Activated T-cell treated with anti-CD3 and anti-CD28 coated beads for 1 hour (primary cell): ENCODE results near the gene FXYD7.
"Not testable (repeated sequence)": the region's sequence is repeated elsewhere in the genome, so short reads cannot be mapped to it uniquely, and the experiment has no call there.

Experiments
- DNase-seq: peaks from one replicate; pipeline ENCODE4 v3.0.0-alpha.2; 2020; ENCODE audit warnings: low read depth

Gene FXYD7

GRCh38 chr19:35143231-35143715, at the start of gene FXYD7:
FXYD7 (plus strand) TSS chr19:35143255; CDS start chr19:35143334, 79 bp downstream.
- no peak for DNase-seq

GRCh38 chr19:35093430-35093829, 49.6 kb upstream of the FXYD7 start:
- no peak for DNase-seq

GRCh38 chr19:35093941-35094647, 49.0 kb upstream of the FXYD7 start:
- no peak for DNase-seq

- no peak for DNase-seq
Observed at GRCh38 chr19:35094656-35095055, 48.4 kb upstream of the FXYD7 start.

- DNase-seq: no peak
Observed at GRCh38 chr19:35095667-35096368, 47.2 kb upstream of the FXYD7 start.

- DNase-seq: no peak
Observed at GRCh38 chr19:35098413-35099049, 44.5 kb upstream of the FXYD7 start.

- DNase-seq: no peak
Observed at GRCh38 chr19:35099155-35099896, 43.7 kb upstream of the FXYD7 start.

- no peak for DNase-seq
Observed at GRCh38 chr19:35099897-35100275, 43.2 kb upstream of the FXYD7 start.

GRCh38 chr19:35100588-35101533, 42.2 kb upstream of the FXYD7 start:
- DNase-seq: no peak

GRCh38 chr19:35101949-35102348, 41.1 kb upstream of the FXYD7 start:
- DNase-seq: not testable (repeated sequence)

- not testable (repeated sequence) for DNase-seq
Observed at GRCh38 chr19:35103614-35104013, 39.4 kb upstream of the FXYD7 start.

- no peak for DNase-seq
Observed at GRCh38 chr19:35104361-35104760, 38.7 kb upstream of the FXYD7 start.

- DNase-seq: no peak
Observed at GRCh38 chr19:35105047-35105410, 38.0 kb upstream of the FXYD7 start.

- DNase-seq: no peak
Observed at GRCh38 chr19:35105411-35106290, 37.4 kb upstream of the FXYD7 start.

- no peak for DNase-seq
Observed at GRCh38 chr19:35106291-35106583, 36.8 kb upstream of the FXYD7 start.

- no peak for DNase-seq
Observed at GRCh38 chr19:35106898-35107541, 36.0 kb upstream of the FXYD7 start.

- DNase-seq: no peak
Observed at GRCh38 chr19:35107545-35107944, 35.5 kb upstream of the FXYD7 start.

GRCh38 chr19:35108730-35109129, 34.3 kb upstream of the FXYD7 start:
- no peak for DNase-seq

- DNase-seq: no peak
Observed at GRCh38 chr19:35109395-35110112, 33.5 kb upstream of the FXYD7 start.
